WI38 (cell line): ENCODE results near the gene SPSB1.

Experiments
- H3K4me3 ChIP-seq: 2 replicates; pipeline ENCODE4 v1.5.1; 2011; ENCODE audit warnings: low read depth, mild to moderate bottlenecking, control low read depth, low read length
- CTCF ChIP-seq: IDR thresholded peaks from 2 replicates; pipeline ENCODE4 v1.5.1; 2012; ENCODE audit warnings: low read depth, mild to moderate bottlenecking, control low read depth, low read length

The SPSB1 gene

GRCh38 chr1:9261496-9261895 lies 31.2 kb upstream of the SPSB1 start:
- TF ChIP-seq CTCF = no peak
- no peak overlapping the region for H3K4me3 ChIP-seq

- no peak for TF ChIP-seq CTCF
- H3K4me3 ChIP-seq = no peak overlapping the region
These were observed 30.4 kb upstream of the SPSB1 start for GRCh38 chr1:9262096-9262986.

GRCh38 chr1:9263276-9263855 lies 29.3 kb upstream of the SPSB1 start:
- no peak overlapping the region for H3K4me3 ChIP-seq
- TF ChIP-seq CTCF = no peak

GRCh38 chr1:9263984-9264872 lies 28.5 kb upstream of the SPSB1 start:
- TF ChIP-seq CTCF = no peak
- H3K4me3 ChIP-seq = no peak overlapping the region

GRCh38 chr1:9265037-9265436 lies 27.7 kb upstream of the SPSB1 start:
- TF ChIP-seq CTCF = no peak
- H3K4me3 ChIP-seq = no peak overlapping the region

GRCh38 chr1:9265968-9266367 lies 26.7 kb upstream of the SPSB1 start:
- TF ChIP-seq CTCF = no peak
- H3K4me3 ChIP-seq = no peak overlapping the region
